Tibial nerve (tissue), 4 donors: Measurements from ENCODE around the gene HOXA3. TPM values are rescaled to one million over a fixed set of nuclear protein-coding genes. Genes with fewer than 3 reads are reported as not detected.

Source experiments
- DNase-seq, 2 donors: peaks; one replicate each; pipeline ENCODE4 v3.0.0-alpha.2; 2019; ENCODE audit warnings: low spot score in 2 of 2
- H3K27ac ChIP-seq, 4 donors: fragments of 200-600 bp; sonication (generic) in 3 of 4; one replicate each; pipeline ENCODE4 v1.5.1; 2017 to 2019; ENCODE audit warnings: mild to moderate bottlenecking in 1 of 4
- H3K27me3 ChIP-seq, 2 donors: fragments of 200-600 bp; sonication (generic) in 1 of 2; one replicate each; pipeline versions ENCODE4 v1.5.1 to v1.6.0; 2017 to 2019
- H3K36me3 ChIP-seq, 3 donors: fragments of 200-600 bp; sonication (generic); one replicate each; pipeline ENCODE4 v1.5.1; 2018 to 2019
- H3K4me1 ChIP-seq, 4 donors: fragments of 200-600 bp; sonication (generic) in 3 of 4; one replicate each; pipeline ENCODE4 v1.5.1; 2017 to 2019
- H3K4me3 ChIP-seq, 4 donors: fragments of 200-600 bp; sonication (generic) in 3 of 4; one replicate each; pipeline ENCODE4 v1.5.1; 2017 to 2019; ENCODE audit warnings: mild to moderate bottlenecking in 1 of 4, moderate library complexity in 1 of 4
- H3K9me3 ChIP-seq, 4 donors: fragments of 200-600 bp; sonication (generic) in 3 of 4; one replicate each; pipeline ENCODE4 v1.5.1; 2017 to 2019
- EP300 ChIP-seq, 2 donors: sonication (generic); formaldehyde crosslinking; IDR thresholded peaks; one replicate each; pipeline ENCODE4 v1.6.1; 2017; ENCODE audit warnings: antibody characterized with exemption in 2 of 2, mild to moderate bottlenecking in 1 of 2
- POLR2A ChIP-seq, 2 donors: fragments of 450-650 bp; IDR thresholded peaks; one replicate each; pipeline ENCODE4 v1.6.1; 2017; ENCODE audit warnings: antibody characterized with exemption in 2 of 2, mild to moderate bottlenecking in 2 of 2, moderate library complexity in 2 of 2
- WGBS, 2 donors: methylation state at CpG; one replicate each; pipeline ENCODE4 v1.1.5; 2018; 5-methylcytosine and 5-hydroxymethylcytosine counted together
- total RNA-seq, 4 donors: library from RNA; depleted of rRNA; stranded (reverse); fragments of >200 nt; gene quantifications; one replicate each; pipeline ENCODE4 v1.1.0, GENCODE V29; 2016
- TF ChIP-seq, protein P1 (sequence below), 5 experiments: fragments of 200-600 bp in 3 of 5; fragments of 450-650 bp in 2 of 5; sonication (generic) in 3 of 5; IDR thresholded peaks; one replicate each; pipeline ENCODE4 v1.5.1; 2016 to 2019; ENCODE audit warnings: antibody characterized with exemption in 5 of 5, mild to moderate bottlenecking in 3 of 5, moderate library complexity in 2 of 5

Gene HOXA3
- total RNA-seq, 4 donors from 2014 or later = 7.0 to 18.8 (median 8.7) TPM

DNA sequence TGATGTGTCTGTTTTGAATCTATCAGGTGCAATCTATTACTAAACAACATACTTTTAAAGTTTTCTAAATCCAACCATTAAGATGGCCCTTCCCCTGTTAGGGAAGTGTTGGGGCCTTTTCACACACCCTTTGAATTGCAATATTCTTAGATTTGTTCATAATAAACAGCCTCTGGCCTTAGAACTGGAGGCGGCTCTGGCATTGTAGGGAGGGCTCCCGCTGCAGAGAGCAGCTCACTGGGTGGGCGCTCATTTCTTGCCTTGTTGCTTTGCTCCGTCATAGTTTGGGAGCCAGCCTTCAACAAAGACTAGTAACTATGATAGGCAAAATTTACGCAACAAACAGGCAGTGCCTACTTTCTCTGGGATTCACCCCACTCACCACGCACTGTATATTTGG, 26.0 kb upstream of the HOXA3 start:
- peak in 1 of 2 donors; percentile 27 for DNase-seq
- WGBS, 2 donors = 64 to 84% methylated on average over 6 of the region's 6 CpGs
- no peaks in the 10 kb centered on the region for H3K36me3 ChIP-seq
- peaks cover 0 to 94% of the 10 kb centered on the region in 2 donors for H3K27me3 ChIP-seq
- peaks cover 0 to 44% (median 11%) of the 10 kb centered on the region in 4 donors for H3K4me1 ChIP-seq
- H3K9me3 ChIP-seq = no peaks in the 10 kb centered on the region
- TF ChIP-seq POLR2A (IDR thresholded peaks at IDR 0.05) (no peak), EP300 (IDR thresholded peaks at IDR 0.05) (peak in 1 of 2 donors; percentile 12)
- TF ChIP-seq, protein P1, sequence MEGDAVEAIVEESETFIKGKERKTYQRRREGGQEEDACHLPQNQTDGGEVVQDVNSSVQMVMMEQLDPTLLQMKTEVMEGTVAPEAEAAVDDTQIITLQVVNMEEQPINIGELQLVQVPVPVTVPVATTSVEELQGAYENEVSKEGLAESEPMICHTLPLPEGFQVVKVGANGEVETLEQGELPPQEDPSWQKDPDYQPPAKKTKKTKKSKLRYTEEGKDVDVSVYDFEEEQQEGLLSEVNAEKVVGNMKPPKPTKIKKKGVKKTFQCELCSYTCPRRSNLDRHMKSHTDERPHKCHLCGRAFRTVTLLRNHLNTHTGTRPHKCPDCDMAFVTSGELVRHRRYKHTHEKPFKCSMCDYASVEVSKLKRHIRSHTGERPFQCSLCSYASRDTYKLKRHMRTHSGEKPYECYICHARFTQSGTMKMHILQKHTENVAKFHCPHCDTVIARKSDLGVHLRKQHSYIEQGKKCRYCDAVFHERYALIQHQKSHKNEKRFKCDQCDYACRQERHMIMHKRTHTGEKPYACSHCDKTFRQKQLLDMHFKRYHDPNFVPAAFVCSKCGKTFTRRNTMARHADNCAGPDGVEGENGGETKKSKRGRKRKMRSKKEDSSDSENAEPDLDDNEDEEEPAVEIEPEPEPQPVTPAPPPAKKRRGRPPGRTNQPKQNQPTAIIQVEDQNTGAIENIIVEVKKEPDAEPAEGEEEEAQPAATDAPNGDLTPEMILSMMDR (IDR thresholded peaks at IDR 0.05) = no peak
- peak overlapping the region in 2 of 4 donors; percentile 80 to 88 for H3K27ac ChIP-seq
- H3K4me3 ChIP-seq = peak overlapping the region in 1 of 4 donors; percentile 45

DNA sequence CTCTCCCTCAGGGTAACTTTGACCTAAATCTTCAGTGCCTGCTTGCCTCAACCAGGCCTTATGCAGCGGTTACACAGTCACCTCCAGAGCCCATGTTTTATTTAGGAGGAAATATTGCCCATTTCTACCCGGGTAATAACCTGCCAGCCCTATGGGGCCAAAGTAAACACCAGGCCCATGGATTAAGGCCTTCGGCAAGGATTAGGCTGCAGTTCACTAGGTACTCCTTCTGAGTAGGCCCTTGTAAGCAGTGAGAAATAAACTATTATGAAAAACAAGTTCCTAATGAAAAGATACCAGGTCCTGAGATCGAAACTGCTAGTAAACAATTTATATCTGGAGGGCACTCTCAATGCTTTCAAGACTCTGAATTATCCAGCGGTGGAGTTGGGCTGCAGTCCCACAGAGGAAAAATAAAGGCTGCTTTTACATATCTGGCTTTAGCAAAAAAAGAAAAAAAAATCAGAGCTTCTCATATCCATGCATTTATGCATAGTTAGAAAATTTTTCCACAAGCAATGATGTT, 25.5 kb upstream of the HOXA3 start:
- peak overlapping the region in 3 of 4 donors; percentile 1 to 88 (median 80) for H3K27ac ChIP-seq
- WGBS, 2 donors = 65 to 69% methylated on average over 5 of the region's 5 CpGs

DNA sequence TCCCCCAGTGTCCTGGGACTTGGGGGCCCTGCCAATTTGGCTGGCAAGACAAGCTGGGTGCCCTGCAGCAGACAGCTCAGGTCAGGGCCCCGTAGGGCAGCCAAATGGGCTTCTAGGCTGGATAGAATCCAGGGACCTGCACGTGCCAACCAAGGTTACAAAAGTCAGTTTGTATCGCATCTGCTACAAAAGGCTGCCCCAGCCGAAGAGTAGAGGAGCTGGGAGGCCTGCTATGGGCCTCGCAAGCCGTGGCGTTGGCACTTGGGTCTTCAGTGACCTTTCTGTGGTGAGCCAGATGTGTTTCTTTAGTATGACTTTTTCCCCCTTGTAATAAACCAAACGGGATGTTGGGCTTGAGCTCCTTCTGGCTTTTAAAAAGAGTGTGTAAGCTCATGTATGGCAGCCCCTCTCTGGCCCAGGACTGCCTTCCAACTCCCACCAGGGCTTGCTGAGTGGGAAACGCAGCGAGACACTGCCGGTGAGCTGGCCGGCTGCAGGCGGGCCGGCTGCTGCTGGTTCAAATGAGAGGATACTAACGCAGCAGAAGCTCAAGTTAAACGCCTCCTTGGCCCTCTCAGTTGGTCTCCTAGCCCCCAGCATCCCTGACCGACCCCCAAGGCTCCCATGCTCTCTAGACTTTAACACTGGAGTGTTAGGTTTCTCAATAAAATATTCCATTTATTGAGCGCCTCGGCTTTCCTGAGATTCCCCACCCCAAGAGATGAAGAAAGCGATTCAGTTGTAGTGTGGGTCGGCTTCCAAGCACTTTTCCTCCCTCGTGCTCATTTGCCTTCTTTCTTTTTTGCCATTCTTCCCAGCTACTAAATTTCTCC, 24.8 kb upstream of the HOXA3 start:
- no peak for TF ChIP-seq POLR2A (IDR thresholded peaks at IDR 0.05)
- TF ChIP-seq EP300 (IDR thresholded peaks at IDR 0.05) = no peak
- TF ChIP-seq, protein P1 (IDR thresholded peaks at IDR 0.05) = no peak
- H3K4me3 ChIP-seq = peak overlapping the region in 1 of 4 donors; percentile 45
- peaks cover 0 to 93% of the 10 kb centered on the region in 2 donors for H3K27me3 ChIP-seq
- no peaks in the 10 kb centered on the region for H3K36me3 ChIP-seq
- DNase-seq = peak in 1 of 2 donors; percentile 12
- WGBS, 2 donors = 57 to 81% methylated on average over 22 of the region's 22 CpGs
- no peaks in the 10 kb centered on the region for H3K9me3 ChIP-seq
- peaks cover 0 to 44% (median 9%) of the 10 kb centered on the region in 4 donors for H3K4me1 ChIP-seq
- H3K27ac ChIP-seq = peak overlapping the region; percentile 1 to 88 (median 52)

More for the DNA sequence above, 25.5 kb upstream of the HOXA3 start:
- TF ChIP-seq, protein P1 (IDR thresholded peaks at IDR 0.05) = no peak
- Histone ChIP-seq H3K36me3 (no peaks in the 10 kb centered on the region), H3K27me3 (peaks cover 0 to 93% of the 10 kb centered on the region in 2 donors), H3K4me1 (peaks cover 0 to 44% (median 9%) of the 10 kb centered on the region in 4 donors), H3K4me3 (peak overlapping the region in 1 of 4 donors; percentile 45), H3K9me3 (no peaks in the 10 kb centered on the region)
- peak in 1 of 2 donors; percentile 9 for DNase-seq

DNA sequence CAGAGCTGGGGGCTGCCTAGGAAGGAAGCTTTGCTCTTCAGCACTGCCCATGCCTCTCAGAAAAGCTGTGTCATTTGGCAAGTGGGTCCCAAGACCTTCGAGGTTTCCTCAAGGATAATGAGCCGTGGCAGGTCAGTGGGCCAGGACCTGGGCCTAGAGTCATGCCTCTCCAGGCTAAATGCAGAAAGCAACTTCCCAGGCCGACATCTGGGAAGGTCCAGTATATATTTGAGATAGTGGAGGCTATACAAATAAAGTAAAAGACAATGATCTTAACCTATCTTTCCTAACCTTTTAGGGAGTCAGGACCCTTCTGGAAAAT, 24.1 kb upstream of the HOXA3 start:
- H3K27ac ChIP-seq = peak overlapping the region in 3 of 4 donors; percentile 1 to 88 (median 80)
- no peak for DNase-seq
- H3K4me3 ChIP-seq = peak overlapping the region in 2 of 4 donors; percentile 5 to 45

More for the DNA sequence above, 24.1 kb upstream of the HOXA3 start:
- WGBS, 2 donors = 65 to 71% methylated on average over 3 of the region's 3 CpGs
- peaks cover 0 to 93% of the 10 kb centered on the region in 2 donors for H3K27me3 ChIP-seq
- TF ChIP-seq, protein P1 (IDR thresholded peaks at IDR 0.05) = no peak
- TF ChIP-seq EP300 (IDR thresholded peaks at IDR 0.05) = no peak
- no peak for TF ChIP-seq POLR2A (IDR thresholded peaks at IDR 0.05)
- no peaks in the 10 kb centered on the region for H3K36me3 ChIP-seq
- peaks cover 0 to 44% (median 9%) of the 10 kb centered on the region in 4 donors for H3K4me1 ChIP-seq
- H3K9me3 ChIP-seq = no peaks in the 10 kb centered on the region
